HepG2 (cell line): ENCODE data around the gene COL18A1. TPM values are rescaled to one million over a fixed set of nuclear protein-coding genes. Genes with fewer than 3 reads are reported as not detected.

Experiments used
- CENPX ChIP-seq: sonication (generic); formaldehyde crosslinking; IDR thresholded peaks from 2 replicates; pipeline ENCODE4 v1.9.0; 2021; ENCODE audit warnings: mild to moderate bottlenecking, missing genetic modification reagents, moderate library complexity
- FOXM1 ChIP-seq: sonication (generic); formaldehyde crosslinking; IDR thresholded peaks from 2 replicates; pipeline ENCODE4 v1.5.0; 2020; ENCODE audit warnings: missing genetic modification reagents
- HES4 ChIP-seq: sonication (generic); formaldehyde crosslinking; IDR thresholded peaks from 2 replicates; pipeline ENCODE4 v1.9.0; 2021; ENCODE audit warnings: mild to moderate bottlenecking, missing genetic modification reagents, borderline replicate concordance
- IRF1 ChIP-seq: sonication (generic); formaldehyde crosslinking; IDR thresholded peaks from 2 replicates; pipeline ENCODE4 v1.4.0; 2020; ENCODE audit warnings: low read depth, mild to moderate bottlenecking, missing genetic modification reagents
- MIER2 ChIP-seq: IDR thresholded peaks from 2 replicates; pipeline ENCODE4 v1.6.1; 2016; ENCODE audit warnings: missing biosample characterization, missing genetic modification reagents
- MXD3 ChIP-seq: IDR thresholded peaks from 2 replicates; pipeline ENCODE4 v1.6.1; 2016; ENCODE audit warnings: mild to moderate bottlenecking, missing biosample characterization, missing genetic modification reagents
- NR2F6 ChIP-seq, 2 experiments: IDR thresholded peaks; 2 replicates each; pipeline ENCODE4 v1.6.1; 2016; ENCODE audit warnings: antibody characterized with exemption in 1 of 2, mild to moderate bottlenecking in 1 of 2
- PHF5A ChIP-seq: IDR thresholded peaks from one replicate; pipeline ENCODE4 v1.6.1; 2018; ENCODE audit warnings: low read depth, missing genetic modification reagents; ENCODE audit not compliant: unreplicated experiment
- SMARCC2 ChIP-seq: fragments of 450-650 bp; IDR thresholded peaks from 2 replicates; pipeline ENCODE4 v1.6.1; 2017; ENCODE audit warnings: antibody characterized with exemption, mild to moderate bottlenecking
- SMC3 ChIP-seq: IDR thresholded peaks from 2 replicates; pipeline ENCODE4 v1.6.1; 2011; ENCODE audit warnings: low read length, improper control_type of control experiment
- SP1 ChIP-seq, 2 experiments: fragments of 450-650 bp in 1 of 2; sonication (generic) in 1 of 2; formaldehyde crosslinking in 1 of 2; IDR thresholded peaks; 2 replicates each; pipeline versions ENCODE4 v1.4.0 to v1.6.1; 2016 to 2020; ENCODE audit warnings: missing genetic modification reagents in 1 of 2
- TBX2 ChIP-seq: sonication (generic); formaldehyde crosslinking; IDR thresholded peaks from 2 replicates; pipeline ENCODE4 v1.5.0; 2020; ENCODE audit warnings: missing genetic modification reagents, mild to moderate bottlenecking, borderline replicate concordance
- polyA plus RNA-seq, 8 experiments: library from polyadenylated mRNA; depleted of rRNA in 3 of 8; stranded (reverse) in 7 of 8; unstranded in 1 of 8; fragments of >200 nt; fragmentation: Illumina TruSeq in 4 of 8; extraction: Trizol in 4 of 8; gene quantifications; 2 replicates each; pipeline versions ENCODE4 v1.2.1 to v1.2.3, GENCODE V29; 2011 to 2016; ENCODE audit warnings: low read depth in 4 of 8, missing spikeins in 1 of 8, mixed read lengths in 1 of 8; ENCODE audit not compliant: insufficient read depth in 1 of 8
- total RNA-seq, 5 experiments: library from RNA; depleted of rRNA; stranded (reverse); fragments of >200 nt; fragmentation: Illumina TruSeq; extraction: Trizol; gene quantifications; 2 replicates each; pipeline ENCODE4 v1.2.3, GENCODE V29; 2016; ENCODE audit warnings: low read depth in 1 of 5
- TF ChIP-seq, protein P1 (sequence below): sonication (generic); formaldehyde crosslinking; IDR thresholded peaks from 2 replicates; pipeline ENCODE4 v1.9.0; 2022; ENCODE audit warnings: low read depth, missing genetic modification reagents
- TF ChIP-seq, protein P2 (sequence below): sonication (generic); formaldehyde crosslinking; IDR thresholded peaks from 2 replicates; pipeline ENCODE4 v1.4.0; 2020; ENCODE audit warnings: mild to moderate bottlenecking, missing genetic modification reagents
- TF ChIP-seq, protein P3 (sequence below): sonication (generic); formaldehyde crosslinking; conservative IDR thresholded peaks from 2 replicates; pipeline ENCODE4 v1.8.0; 2022; ENCODE audit warnings: mild to moderate bottlenecking, moderate library complexity, missing genetic modification reagents
- TF ChIP-seq, protein P4 (sequence below): sonication (generic); formaldehyde crosslinking; conservative IDR thresholded peaks from 2 replicates; pipeline ENCODE4 v1.5.0; 2020; ENCODE audit warnings: missing genetic modification reagents

The COL18A1 gene
- total and polyA plus RNA-seq, 2 of the 13 experiments (the other 11 are each of a cell fraction or from before 2014, with no cell fraction given) = 79.0 to 102 TPM

- TF ChIP-seq, protein P1, sequence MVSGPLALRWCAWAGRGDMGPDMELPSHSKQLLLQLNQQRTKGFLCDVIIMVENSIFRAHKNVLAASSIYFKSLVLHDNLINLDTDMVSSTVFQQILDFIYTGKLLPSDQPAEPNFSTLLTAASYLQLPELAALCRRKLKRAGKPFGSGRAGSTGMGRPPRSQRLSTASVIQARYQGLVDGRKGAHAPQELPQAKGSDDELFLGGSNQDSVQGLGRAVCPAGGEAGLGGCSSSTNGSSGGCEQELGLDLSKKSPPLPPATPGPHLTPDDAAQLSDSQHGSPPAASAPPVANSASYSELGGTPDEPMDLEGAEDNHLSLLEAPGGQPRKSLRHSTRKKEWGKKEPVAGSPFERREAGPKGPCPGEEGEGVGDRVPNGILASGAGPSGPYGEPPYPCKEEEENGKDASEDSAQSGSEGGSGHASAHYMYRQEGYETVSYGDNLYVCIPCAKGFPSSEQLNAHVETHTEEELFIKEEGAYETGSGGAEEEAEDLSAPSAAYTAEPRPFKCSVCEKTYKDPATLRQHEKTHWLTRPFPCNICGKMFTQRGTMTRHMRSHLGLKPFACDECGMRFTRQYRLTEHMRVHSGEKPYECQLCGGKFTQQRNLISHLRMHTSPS (CRISPR knock-in tag) = no peak
- TF ChIP-seq NR2F6 (IDR thresholded peaks at IDR 0.05) (peak; percentile 69; the same call in 1 of the 2 replicates), NR2F6 (CRISPR knock-in tag; IDR thresholded peaks at IDR 0.05) (peak; percentile 70), SP1 (IDR thresholded peaks at IDR 0.05) (no peak), SP1 (CRISPR knock-in tag; IDR thresholded peaks at IDR 0.05) (no peak), CENPX (CRISPR knock-in tag) (no peak), HES4 (peak; percentile 91), MXD3 (CRISPR knock-in tag) (peak; percentile 84), SMC3 (peak; percentile 55; the same call in 1 of the 2 replicates), IRF1 (CRISPR knock-in tag) (no peak), SMARCC2 (no peak), FOXM1 (no peak), PHF5A (CRISPR knock-in tag) (no peak), TBX2 (CRISPR knock-in tag) (peak; percentile 18; the same call in 1 of the 2 replicates), MIER2 (peak; percentile 36; the same call in 1 of the 2 replicates)
- TF ChIP-seq, protein P2, sequence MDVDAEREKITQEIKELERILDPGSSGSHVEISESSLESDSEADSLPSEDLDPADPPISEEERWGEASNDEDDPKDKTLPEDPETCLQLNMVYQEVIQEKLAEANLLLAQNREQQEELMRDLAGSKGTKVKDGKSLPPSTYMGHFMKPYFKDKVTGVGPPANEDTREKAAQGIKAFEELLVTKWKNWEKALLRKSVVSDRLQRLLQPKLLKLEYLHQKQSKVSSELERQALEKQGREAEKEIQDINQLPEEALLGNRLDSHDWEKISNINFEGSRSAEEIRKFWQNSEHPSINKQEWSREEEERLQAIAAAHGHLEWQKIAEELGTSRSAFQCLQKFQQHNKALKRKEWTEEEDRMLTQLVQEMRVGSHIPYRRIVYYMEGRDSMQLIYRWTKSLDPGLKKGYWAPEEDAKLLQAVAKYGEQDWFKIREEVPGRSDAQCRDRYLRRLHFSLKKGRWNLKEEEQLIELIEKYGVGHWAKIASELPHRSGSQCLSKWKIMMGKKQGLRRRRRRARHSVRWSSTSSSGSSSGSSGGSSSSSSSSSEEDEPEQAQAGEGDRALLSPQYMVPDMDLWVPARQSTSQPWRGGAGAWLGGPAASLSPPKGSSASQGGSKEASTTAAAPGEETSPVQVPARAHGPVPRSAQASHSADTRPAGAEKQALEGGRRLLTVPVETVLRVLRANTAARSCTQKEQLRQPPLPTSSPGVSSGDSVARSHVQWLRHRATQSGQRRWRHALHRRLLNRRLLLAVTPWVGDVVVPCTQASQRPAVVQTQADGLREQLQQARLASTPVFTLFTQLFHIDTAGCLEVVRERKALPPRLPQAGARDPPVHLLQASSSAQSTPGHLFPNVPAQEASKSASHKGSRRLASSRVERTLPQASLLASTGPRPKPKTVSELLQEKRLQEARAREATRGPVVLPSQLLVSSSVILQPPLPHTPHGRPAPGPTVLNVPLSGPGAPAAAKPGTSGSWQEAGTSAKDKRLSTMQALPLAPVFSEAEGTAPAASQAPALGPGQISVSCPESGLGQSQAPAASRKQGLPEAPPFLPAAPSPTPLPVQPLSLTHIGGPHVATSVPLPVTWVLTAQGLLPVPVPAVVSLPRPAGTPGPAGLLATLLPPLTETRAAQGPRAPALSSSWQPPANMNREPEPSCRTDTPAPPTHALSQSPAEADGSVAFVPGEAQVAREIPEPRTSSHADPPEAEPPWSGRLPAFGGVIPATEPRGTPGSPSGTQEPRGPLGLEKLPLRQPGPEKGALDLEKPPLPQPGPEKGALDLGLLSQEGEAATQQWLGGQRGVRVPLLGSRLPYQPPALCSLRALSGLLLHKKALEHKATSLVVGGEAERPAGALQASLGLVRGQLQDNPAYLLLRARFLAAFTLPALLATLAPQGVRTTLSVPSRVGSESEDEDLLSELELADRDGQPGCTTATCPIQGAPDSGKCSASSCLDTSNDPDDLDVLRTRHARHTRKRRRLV (CRISPR knock-in tag) = 0 out of 2 replicates have a peak, but pooled peaks have one; percentile 50
- TF ChIP-seq, protein P3, sequence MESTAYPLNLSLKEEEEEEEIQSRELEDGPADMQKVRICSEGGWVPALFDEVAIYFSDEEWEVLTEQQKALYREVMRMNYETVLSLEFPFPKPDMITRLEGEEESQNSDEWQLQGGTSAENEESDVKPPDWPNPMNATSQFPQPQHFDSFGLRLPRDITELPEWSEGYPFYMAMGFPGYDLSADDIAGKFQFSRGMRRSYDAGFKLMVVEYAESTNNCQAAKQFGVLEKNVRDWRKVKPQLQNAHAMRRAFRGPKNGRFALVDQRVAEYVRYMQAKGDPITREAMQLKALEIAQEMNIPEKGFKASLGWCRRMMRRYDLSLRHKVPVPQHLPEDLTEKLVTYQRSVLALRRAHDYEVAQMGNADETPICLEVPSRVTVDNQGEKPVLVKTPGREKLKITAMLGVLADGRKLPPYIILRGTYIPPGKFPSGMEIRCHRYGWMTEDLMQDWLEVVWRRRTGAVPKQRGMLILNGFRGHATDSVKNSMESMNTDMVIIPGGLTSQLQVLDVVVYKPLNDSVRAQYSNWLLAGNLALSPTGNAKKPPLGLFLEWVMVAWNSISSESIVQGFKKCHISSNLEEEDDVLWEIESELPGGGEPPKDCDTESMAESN (CRISPR knock-in tag) = peak; percentile 72
- TF ChIP-seq, protein P4, sequence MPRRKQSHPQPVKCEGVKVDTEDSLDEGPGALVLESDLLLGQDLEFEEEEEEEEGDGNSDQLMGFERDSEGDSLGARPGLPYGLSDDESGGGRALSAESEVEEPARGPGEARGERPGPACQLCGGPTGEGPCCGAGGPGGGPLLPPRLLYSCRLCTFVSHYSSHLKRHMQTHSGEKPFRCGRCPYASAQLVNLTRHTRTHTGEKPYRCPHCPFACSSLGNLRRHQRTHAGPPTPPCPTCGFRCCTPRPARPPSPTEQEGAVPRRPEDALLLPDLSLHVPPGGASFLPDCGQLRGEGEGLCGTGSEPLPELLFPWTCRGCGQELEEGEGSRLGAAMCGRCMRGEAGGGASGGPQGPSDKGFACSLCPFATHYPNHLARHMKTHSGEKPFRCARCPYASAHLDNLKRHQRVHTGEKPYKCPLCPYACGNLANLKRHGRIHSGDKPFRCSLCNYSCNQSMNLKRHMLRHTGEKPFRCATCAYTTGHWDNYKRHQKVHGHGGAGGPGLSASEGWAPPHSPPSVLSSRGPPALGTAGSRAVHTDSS (CRISPR knock-in tag) = no peak
Observed at GRCh38 chr21:45555557-45556301, 150.8 kb downstream of the COL18A1 start (continued).
